HG02852 (cell line): ENCODE measurements around the gene MAVS.
"Not testable (repeated sequence)": the region's sequence is repeated elsewhere in the genome, so short reads cannot be mapped to it uniquely, and the experiment has no call there.

ENCODE experiments used
- ATAC-seq: cut with Tn5 transposase; IDR thresholded peaks from one replicate; pipeline ENCODE4 v1.9.1; 2021; ENCODE audit warnings: mild to moderate bottlenecking, moderate library complexity; ENCODE audit not compliant: unreplicated experiment

Gene MAVS

GRCh38 chr20:3885715-3886114, 39.1 kb downstream of the MAVS start:
- ATAC-seq, result no peak

GRCh38 chr20:3887876-3888620, 41.4 kb downstream of the MAVS start:
- no peak for ATAC-seq

- ATAC-seq, result peak; percentile 94
These were observed 42.2 kb downstream of the MAVS start, which contains the start of gene PANK2 for GRCh38 chr20:3888622-3889488. Gene PANK2, plus strand, starts transcription at chr20:3889387.

- ATAC-seq, result peak; percentile 24
These were observed 43.1 kb downstream of the MAVS start for GRCh38 chr20:3889489-3890397.

- no peak for ATAC-seq
These were observed 43.7 kb downstream of the MAVS start for GRCh38 chr20:3890398-3890751.

GRCh38 chr20:3890999-3891929, 44.6 kb downstream of the MAVS start:
- no peak for ATAC-seq

- no peak for ATAC-seq
These were observed 48.2 kb downstream of the MAVS start for GRCh38 chr20:3894796-3895195.

- ATAC-seq, result no peak
These were observed 49.7 kb downstream of the MAVS start for GRCh38 chr20:3896302-3896701.

GRCh38 chr20:3896853-3897583, 50.4 kb downstream of the MAVS start:
- no peak for ATAC-seq

GRCh38 chr20:3898181-3898580, 51.5 kb downstream of the MAVS start:
- not testable (repeated sequence) for ATAC-seq

GRCh38 chr20:3898639-3899038, 52.0 kb downstream of the MAVS start:
- ATAC-seq, result no peak

GRCh38 chr20:3900187-3900604, 53.6 kb downstream of the MAVS start:
- no peak for ATAC-seq

- ATAC-seq, result no peak
These were observed 54.5 kb downstream of the MAVS start for GRCh38 chr20:3901028-3901705.

GRCh38 chr20:3901706-3902440, 55.2 kb downstream of the MAVS start:
- ATAC-seq, result no peak

GRCh38 chr20:3902446-3902845, 55.8 kb downstream of the MAVS start:
- no peak for ATAC-seq

- no peak for ATAC-seq
These were observed 57.6 kb downstream of the MAVS start for GRCh38 chr20:3904224-3904623.

GRCh38 chr20:3904857-3905256, 58.2 kb downstream of the MAVS start:
- ATAC-seq, result no peak
